AG10803 (cell line): ENCODE measurements around the gene PLA2G2F.

ENCODE experiments used
- DNase-seq: peaks from one replicate; pipeline ENCODE4 v3.0.0; 2010; ENCODE audit warnings: low read depth
- H3K4me3 ChIP-seq: 2 replicates; pipeline ENCODE4 v1.5.1; 2011; ENCODE audit warnings: mild to moderate bottlenecking, low read length, control low read depth
- TF ChIP-seq, protein P1 (sequence below): conservative IDR thresholded peaks from 2 replicates; pipeline ENCODE4 v1.5.1; 2011; ENCODE audit warnings: mild to moderate bottlenecking, low read length, control low read depth, inconsistent platforms

Gene PLA2G2F

DNA sequence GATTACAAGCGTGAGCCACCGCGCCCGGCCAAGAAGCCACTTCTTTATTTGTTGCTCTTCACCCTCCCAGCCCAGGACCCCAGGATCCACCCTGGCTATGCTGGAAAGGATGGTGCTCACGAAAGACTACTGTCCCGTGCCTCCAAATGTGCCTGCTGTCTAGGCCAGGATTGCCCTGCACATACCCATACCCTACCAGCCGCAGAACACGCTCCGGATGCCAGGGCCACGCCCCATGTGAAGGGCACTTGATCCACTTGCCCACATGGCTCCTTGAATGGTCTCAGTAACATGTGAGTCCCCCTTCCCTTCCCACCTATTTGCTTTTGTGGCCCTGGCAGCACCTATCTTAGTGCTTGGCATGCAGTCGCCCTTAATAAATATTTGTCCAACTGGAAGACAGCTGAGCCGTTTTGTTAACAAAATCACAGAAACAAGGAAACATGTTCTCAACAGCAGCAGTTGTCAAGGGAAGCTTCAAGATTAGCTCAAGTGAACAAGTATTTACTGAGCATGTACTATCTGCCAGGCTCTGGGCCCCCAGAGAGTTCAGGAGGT, 33.0 kb downstream of the PLA2G2F start:
- DNase-seq: no peak
- H3K4me3 ChIP-seq: no peak overlapping the region
- TF ChIP-seq, protein P1, sequence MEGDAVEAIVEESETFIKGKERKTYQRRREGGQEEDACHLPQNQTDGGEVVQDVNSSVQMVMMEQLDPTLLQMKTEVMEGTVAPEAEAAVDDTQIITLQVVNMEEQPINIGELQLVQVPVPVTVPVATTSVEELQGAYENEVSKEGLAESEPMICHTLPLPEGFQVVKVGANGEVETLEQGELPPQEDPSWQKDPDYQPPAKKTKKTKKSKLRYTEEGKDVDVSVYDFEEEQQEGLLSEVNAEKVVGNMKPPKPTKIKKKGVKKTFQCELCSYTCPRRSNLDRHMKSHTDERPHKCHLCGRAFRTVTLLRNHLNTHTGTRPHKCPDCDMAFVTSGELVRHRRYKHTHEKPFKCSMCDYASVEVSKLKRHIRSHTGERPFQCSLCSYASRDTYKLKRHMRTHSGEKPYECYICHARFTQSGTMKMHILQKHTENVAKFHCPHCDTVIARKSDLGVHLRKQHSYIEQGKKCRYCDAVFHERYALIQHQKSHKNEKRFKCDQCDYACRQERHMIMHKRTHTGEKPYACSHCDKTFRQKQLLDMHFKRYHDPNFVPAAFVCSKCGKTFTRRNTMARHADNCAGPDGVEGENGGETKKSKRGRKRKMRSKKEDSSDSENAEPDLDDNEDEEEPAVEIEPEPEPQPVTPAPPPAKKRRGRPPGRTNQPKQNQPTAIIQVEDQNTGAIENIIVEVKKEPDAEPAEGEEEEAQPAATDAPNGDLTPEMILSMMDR: no peak

DNA sequence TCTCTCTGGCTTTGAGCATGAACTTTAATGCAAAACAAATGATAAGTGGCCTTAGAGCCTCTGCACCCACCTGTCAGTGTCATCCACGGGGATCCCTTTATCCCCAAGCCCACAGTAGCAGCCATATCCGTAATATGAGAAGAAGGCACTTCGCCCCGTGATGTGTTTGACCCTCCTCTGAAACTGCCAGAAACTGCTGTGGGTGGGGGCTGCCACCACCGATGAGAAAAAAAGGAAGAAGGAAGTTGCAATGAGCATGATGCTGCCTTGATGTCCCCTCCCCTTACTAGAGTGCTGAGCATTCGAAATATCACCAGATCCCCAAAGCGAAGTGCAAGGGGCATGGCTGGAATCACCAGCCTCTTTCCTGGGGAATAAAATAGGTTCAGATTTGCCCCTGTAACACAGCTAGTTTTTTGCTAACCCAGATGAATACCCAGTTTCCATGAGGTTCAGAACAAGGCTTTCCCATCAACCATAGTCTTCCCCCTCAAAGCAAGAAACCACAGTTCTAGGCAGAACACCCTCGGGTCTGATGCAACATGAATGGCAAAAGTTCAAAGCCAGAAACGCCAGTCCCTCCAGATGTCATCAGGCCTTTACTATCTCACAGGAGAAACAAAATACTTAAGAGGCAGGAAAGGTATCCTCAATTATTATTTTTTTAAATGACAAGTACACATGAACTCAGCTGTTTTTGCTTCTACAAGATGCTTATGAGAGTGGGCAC, 36.0 kb downstream of the PLA2G2F start:
- TF ChIP-seq, protein P1: no peak
- no peak overlapping the region for H3K4me3 ChIP-seq
- peak; percentile 20 for DNase-seq

DNA sequence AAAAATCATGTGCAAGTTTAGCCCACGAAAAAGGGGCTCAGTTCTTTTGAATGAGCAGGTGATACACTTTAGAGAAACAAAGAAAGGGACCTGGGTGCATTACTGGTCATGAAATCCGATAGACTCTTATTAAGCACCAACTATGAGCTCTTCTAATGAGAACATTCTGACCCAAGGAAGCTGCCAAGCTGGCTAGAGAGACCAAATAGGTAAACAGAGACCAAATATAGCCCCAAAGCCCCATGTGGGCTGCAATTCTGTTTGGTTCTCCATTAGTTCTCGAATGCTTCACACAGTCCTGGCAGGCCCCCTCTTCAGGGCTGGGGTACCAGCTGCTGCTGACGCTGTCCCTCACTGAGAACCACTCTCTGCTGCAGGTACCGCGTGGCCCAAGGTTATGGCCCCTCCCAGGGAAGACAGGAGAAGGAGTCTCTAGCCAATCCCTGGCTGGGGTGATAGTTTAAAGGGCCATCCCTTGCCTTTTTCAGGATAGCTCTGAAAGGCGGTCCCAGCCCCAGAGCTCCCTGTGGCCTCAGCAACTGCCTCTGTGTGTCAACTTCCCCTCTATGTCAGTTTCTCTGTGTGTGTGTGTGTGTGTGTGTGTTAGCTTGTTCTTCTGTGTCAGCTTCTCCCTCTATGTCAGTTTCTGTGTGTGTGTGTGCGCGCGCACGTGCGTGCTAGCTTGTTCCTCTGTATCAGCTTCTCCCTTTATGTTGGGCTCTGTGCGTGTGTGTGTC, 39.7 kb downstream of the PLA2G2F start:
- H3K4me3 ChIP-seq: no peak overlapping the region
- TF ChIP-seq, protein P1: no peak
- DNase-seq: no peak

DNA sequence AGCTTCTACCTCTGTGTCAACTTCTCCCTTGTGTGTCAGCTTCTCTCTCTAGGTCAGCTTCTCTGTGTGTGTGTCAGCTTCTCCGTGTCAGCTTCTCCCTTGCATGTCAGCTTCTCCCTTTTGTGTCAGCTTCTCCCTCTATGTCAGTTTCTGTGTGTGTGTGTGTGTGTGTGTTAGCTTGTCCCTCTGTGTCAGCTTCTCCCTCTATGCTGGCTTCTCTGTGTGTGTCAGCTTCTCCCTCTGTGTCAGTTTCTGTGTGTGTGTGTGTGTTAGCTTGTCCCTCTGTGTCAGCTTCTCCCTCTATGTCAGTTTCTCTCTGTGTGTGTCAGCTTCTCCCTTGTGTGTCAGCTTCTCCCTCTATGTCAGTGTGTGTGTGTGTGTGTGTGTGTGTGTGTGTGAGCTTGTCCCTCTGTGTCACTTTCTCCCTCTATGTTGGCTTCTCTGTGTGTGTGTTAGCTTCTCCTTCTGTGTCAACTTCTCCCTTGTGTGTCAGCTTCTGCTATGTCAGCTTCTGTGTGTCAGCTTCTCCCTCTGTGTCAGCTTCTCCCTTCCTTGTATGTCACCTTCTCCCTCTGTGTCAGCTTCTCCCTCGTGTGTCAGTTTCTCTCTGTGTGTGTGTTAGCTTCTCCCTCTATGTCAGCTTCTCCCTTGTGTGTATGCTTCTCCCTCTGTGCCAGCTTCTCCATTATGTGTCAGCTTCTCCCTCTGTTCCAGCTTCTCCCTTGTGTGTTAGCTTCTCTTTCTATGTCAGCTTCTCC, 40.4 kb downstream of the PLA2G2F start:
- no peak for DNase-seq
- TF ChIP-seq, protein P1: no peak

DNA sequence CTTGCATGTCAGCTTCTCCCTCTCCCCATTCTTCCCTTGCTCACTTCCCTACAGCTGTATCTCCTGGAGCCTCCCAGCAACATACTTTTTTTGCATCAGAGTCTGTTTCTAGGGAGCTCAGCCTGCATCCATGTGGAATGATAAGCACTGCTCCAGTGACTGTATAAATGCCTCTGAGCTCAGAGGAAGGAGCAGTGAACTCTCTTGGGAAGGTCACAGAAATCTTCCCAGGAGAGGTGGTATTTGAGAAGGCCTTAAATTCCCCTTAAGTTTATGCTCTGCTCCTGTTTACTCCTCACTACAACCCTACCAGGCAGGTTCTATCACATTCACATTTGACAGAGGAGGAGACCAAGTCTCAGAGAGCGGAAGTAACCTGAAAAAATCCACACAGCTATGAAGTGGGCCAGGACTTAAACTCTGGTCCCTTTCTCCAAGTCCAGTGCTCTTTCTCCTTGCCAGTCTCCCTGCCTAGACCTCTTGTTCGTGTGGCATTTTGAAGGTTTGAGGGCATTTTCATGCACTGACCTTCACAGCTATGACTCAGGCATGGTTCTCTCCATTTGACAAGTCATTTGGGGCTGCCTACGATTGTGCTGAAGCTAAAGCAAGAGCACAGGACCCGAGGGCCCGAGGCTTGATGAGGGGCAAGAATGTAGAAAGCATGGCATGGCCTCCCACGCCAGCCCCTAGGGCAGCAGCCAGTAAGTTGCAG, 41.2 kb downstream of the PLA2G2F start:
- TF ChIP-seq, protein P1: no peak
- no peak for DNase-seq
- no peak overlapping the region for H3K4me3 ChIP-seq

More for the DNA sequence above, 40.4 kb downstream of the PLA2G2F start:
- H3K4me3 ChIP-seq: no peak overlapping the region

DNA sequence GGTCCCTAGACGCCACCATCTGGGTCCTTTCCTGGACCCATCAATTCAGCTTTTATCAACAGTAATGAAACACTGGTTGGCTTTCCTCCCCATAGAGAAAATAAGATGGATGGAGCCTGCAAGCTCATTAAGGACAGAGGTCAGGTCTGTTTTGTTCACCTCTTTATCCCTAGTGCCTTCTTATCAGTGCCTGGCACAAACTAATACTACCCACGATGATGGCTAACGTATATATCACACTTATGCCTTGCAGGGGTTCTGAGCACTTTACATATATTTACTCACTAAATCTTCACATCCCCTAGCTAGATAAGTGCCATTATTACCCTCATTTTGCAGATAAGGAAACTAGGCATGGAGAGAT, 41.7 kb downstream of the PLA2G2F start:
- no peak overlapping the region for H3K4me3 ChIP-seq
- DNase-seq: no peak
- TF ChIP-seq, protein P1: no peak
